HepG2 (cell line): ENCODE data around the gene ST7L. TPM values are rescaled to one million over a fixed set of nuclear protein-coding genes. Genes with fewer than 3 reads are reported as not detected.

Experiments
- ATAC-seq: fragments of 200-7000 bp; cut with Tn5 transposase; 3 replicates; pipeline ENCODE4 v1.9.1; 2020; ENCODE audit warnings: mild to moderate bottlenecking, moderate library complexity
- BruUV-seq: library from RNA; stranded (reverse); fragments of 400-500 nt; replicated peaks from 2 replicates; lab custom pipeline; 2021; lab: Mats Ljungman, UMichigan
- CTCF ChIA-PET: fragments of 300-600 bp; formaldehyde crosslinking; extraction: SDS; loops from one replicate; lab custom pipeline; 2021; ENCODE audit warnings: low total read pairs, inconsistent platforms, low intra/inter-chr PET ratio; lab: Yijun Ruan, JAX
- POLR2A ChIA-PET: fragments of 350-600 bp; sonication (Branson Sonifier 250); formaldehyde crosslinking; loops from one replicate; lab custom pipeline; 2020; ENCODE audit warnings: antibody characterized with exemption, inconsistent platforms; lab: Yijun Ruan, JAX
- DNase-seq: peaks from one replicate; pipeline ENCODE4 v3.0.0-alpha.2; 2015; ENCODE audit warnings: low spot score
- FAIRE-seq: peaks from 3 replicates; lab custom pipeline; 2011; peaks lifted over from hg19 to GRCh38; lab: Jason Lieb, UNC
- H2AFZ ChIP-seq: one replicate; pipeline ENCODE4 v1.6.1; 2011; ENCODE audit warnings: low read length, inconsistent platforms
- H3K27ac ChIP-seq: fragments of 300-600 bp; 3 replicates; pipeline ENCODE4 v1.8.0; 2011; ENCODE audit warnings: mixed run types, mild to moderate bottlenecking, mixed read lengths, low read length, inconsistent platforms; ENCODE audit not compliant: insufficient read depth; ENCODE audit errors: extremely low read length
- H3K27me3 ChIP-seq, 2 experiments: fragments of 200-600 bp in 1 of 2; 2 replicates in 1 of 2; 3 replicates in 1 of 2; pipeline versions ENCODE4 v1.6.0 to v1.8.0; 2011; ENCODE audit warnings: low read length in 2 of 2, mild to moderate bottlenecking in 2 of 2, moderate library complexity in 2 of 2, inconsistent platforms in 1 of 2; ENCODE audit not compliant: insufficient read depth in 2 of 2, control insufficient read depth in 1 of 2
- H3K36me3 ChIP-seq, 2 experiments: fragments of 200-600 bp in 1 of 2; replicated peaks in 1 of 2; 2 replicates in 1 of 2; 3 replicates in 1 of 2; pipeline versions ENCODE4 v1.5.1 to v1.8.0; 2011; ENCODE audit warnings: low read length in 2 of 2, inconsistent platforms in 1 of 2; ENCODE audit not compliant: insufficient read depth in 2 of 2, control insufficient read depth in 1 of 2
- H3K4me1 ChIP-seq: 2 replicates; pipeline ENCODE4 v1.5.1; 2012; ENCODE audit warnings: low read length, inconsistent platforms; ENCODE audit not compliant: insufficient read depth
- H3K4me2 ChIP-seq: 2 replicates; pipeline ENCODE4 v1.6.0; 2011; ENCODE audit warnings: low read depth, low read length, inconsistent platforms
- H3K4me3 ChIP-seq, 3 experiments: fragments of 200-600 bp in 1 of 3; sonication (generic), shearing (Covaris generic) in 1 of 3; replicated peaks in 1 of 3; 2 replicates each; pipeline ENCODE4 v1.5.1; 2011 to 2016; ENCODE audit warnings: low read length in 3 of 3, inconsistent platforms in 2 of 3, low read depth in 2 of 3, mild to moderate bottlenecking in 2 of 3, control low read depth in 1 of 3, mixed read lengths in 1 of 3; ENCODE audit not compliant: insufficient read depth in 1 of 3
- H3K79me2 ChIP-seq: one replicate; pipeline ENCODE4 v1.6.1; 2011; ENCODE audit warnings: low read length, inconsistent platforms; ENCODE audit not compliant: insufficient read depth
- H3K9ac ChIP-seq: 2 replicates; pipeline ENCODE4 v1.6.0; 2011; ENCODE audit warnings: mild to moderate bottlenecking, low read depth, low read length, inconsistent platforms; ENCODE audit not compliant: insufficient read depth
- H3K9me3 ChIP-seq: 2 replicates; pipeline ENCODE4 v1.5.1; 2012; ENCODE audit warnings: mild to moderate bottlenecking, low read length
- H4K20me1 ChIP-seq: 2 replicates; pipeline ENCODE4 v1.6.0; 2011; ENCODE audit warnings: inconsistent platforms, mild to moderate bottlenecking, low read length, moderate library complexity; ENCODE audit not compliant: insufficient read depth
- CCAR2 ChIP-seq: fragments of 200-400 bp; formaldehyde crosslinking; optimal IDR thresholded peaks from 2 replicates; pipeline ENCODE3; 2018; ENCODE audit warnings: low read depth, mild to moderate bottlenecking, low read length, moderate library complexity
- HOXA7 ChIP-seq: sonication (generic); formaldehyde crosslinking; IDR thresholded peaks from 2 replicates; pipeline ENCODE4 v1.8.1; 2022; ENCODE audit warnings: mild to moderate bottlenecking, missing genetic modification reagents, moderate library complexity
- MIER2 ChIP-seq: IDR thresholded peaks from 2 replicates; pipeline ENCODE4 v1.6.1; 2016; ENCODE audit warnings: missing biosample characterization, missing genetic modification reagents
- POLR2AphosphoS2 ChIP-seq: IDR thresholded peaks from 2 replicates; pipeline ENCODE4 v1.6.1; 2011; ENCODE audit warnings: low read depth, low read length, improper control_type of control experiment
- RAD21 ChIP-seq: fragments of 450-650 bp; formaldehyde crosslinking; IDR thresholded peaks from 2 replicates; pipeline ENCODE4 v1.5.0; 2020; ENCODE audit warnings: mild to moderate bottlenecking
- REST ChIP-seq, 2 experiments: IDR thresholded peaks; 2 replicates each; pipeline ENCODE4 v1.6.1; 2011 to 2012; ENCODE audit warnings: low read length in 2 of 2, borderline replicate concordance in 1 of 2, low read depth in 1 of 2, mild to moderate bottlenecking in 1 of 2, moderate library complexity in 1 of 2
- TEAD3 ChIP-seq: optimal IDR thresholded peaks from 2 replicates; pipeline ENCODE3; 2016; ENCODE audit warnings: borderline replicate concordance
- ZKSCAN8 ChIP-seq: IDR thresholded peaks from 2 replicates; pipeline ENCODE4 v1.6.1; 2016; ENCODE audit warnings: borderline replicate concordance, missing genetic modification reagents, missing compliant biosample characterization
- ZNF18 ChIP-seq: sonication (generic); formaldehyde crosslinking; IDR thresholded peaks from 2 replicates; pipeline ENCODE4 v1.8.0; 2022; ENCODE audit warnings: mild to moderate bottlenecking, missing genetic modification reagents; ENCODE audit not compliant: insufficient replicate concordance
- ZNF225 ChIP-seq: sonication (generic); formaldehyde crosslinking; IDR thresholded peaks from 2 replicates; pipeline ENCODE4 v1.4.0; 2020; ENCODE audit warnings: mild to moderate bottlenecking, missing genetic modification reagents
- ZNF253 ChIP-seq: sonication (generic); formaldehyde crosslinking; IDR thresholded peaks from 2 replicates; pipeline ENCODE4 v1.8.0; 2022; ENCODE audit warnings: mild to moderate bottlenecking, missing genetic modification reagents, borderline replicate concordance
- ZNF34 ChIP-seq: sonication (generic); formaldehyde crosslinking; IDR thresholded peaks from 2 replicates; pipeline ENCODE4 v1.4.0; 2020; ENCODE audit warnings: mild to moderate bottlenecking, missing genetic modification reagents, borderline replicate concordance
- ZNF451 ChIP-seq: sonication (generic); formaldehyde crosslinking; IDR thresholded peaks from 2 replicates; pipeline ENCODE4 v1.5.0; 2020; ENCODE audit warnings: mild to moderate bottlenecking, missing genetic modification reagents
- WGBS: methylation state at CpG from one replicate; pipeline ENCODE4 v1.1.6; 2017; ENCODE audit warnings: low lambda C conversion rate; 5-methylcytosine and 5-hydroxymethylcytosine counted together
- in situ Hi-C: cut with HindIII; loops from 2 replicates; pipeline ENCODE4 v1.10.0; 2017; ENCODE audit warnings: low pct_unique_long_range_greater_than_20kb; ENCODE audit not compliant: extremely low pct_ligation_motif_present
- intact Hi-C: fragments of 100-400 bp; cut with micrococcal nuclease; formaldehyde crosslinking; loops from one replicate; pipeline ENCODE4 v1.10.0; 2022; ENCODE audit not compliant: unreplicated experiment
- polyA plus RNA-seq, 8 experiments: library from polyadenylated mRNA; depleted of rRNA in 3 of 8; stranded (reverse) in 7 of 8; unstranded in 1 of 8; fragments of >200 nt; fragmentation: Illumina TruSeq in 4 of 8; extraction: Trizol in 4 of 8; gene quantifications; 2 replicates each; pipeline versions ENCODE4 v1.2.1 to v1.2.3, GENCODE V29; 2011 to 2016; ENCODE audit warnings: low read depth in 4 of 8, missing spikeins in 1 of 8, mixed read lengths in 1 of 8; ENCODE audit not compliant: insufficient read depth in 1 of 8
- total RNA-seq, 5 experiments: library from RNA; depleted of rRNA; stranded (reverse); fragments of >200 nt; fragmentation: Illumina TruSeq; extraction: Trizol; gene quantifications; 2 replicates each; pipeline ENCODE4 v1.2.3, GENCODE V29; 2016; ENCODE audit warnings: low read depth in 1 of 5

The ST7L gene
- total and polyA plus RNA-seq, 2 of the 13 experiments (the other 11 are each of a cell fraction or from before 2014, with no cell fraction given), result 8.6 to 19.9 TPM

DNA sequence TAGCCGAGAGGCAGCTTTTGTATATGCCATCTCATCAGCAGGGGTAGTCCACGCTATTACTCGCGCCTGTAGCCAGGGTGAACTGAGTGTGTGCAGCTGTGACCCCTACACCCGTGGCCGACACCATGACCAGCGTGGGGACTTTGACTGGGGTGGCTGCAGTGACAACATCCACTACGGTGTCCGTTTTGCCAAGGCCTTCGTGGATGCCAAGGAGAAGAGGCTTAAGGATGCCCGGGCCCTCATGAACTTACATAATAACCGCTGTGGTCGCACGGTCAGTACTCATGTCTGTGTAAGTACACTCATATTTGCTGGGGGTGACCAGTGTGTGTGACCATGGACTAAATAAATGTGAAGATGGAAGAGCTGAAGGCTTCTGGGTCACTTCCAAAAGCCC, 102.8 kb downstream of the ST7L start:
- CTCF ChIA-PET, result no interaction called here
- in situ Hi-C loops, result no loop called here
- TF ChIP-seq ZNF225 (CRISPR knock-in tag), result no peak

GRCh38 chr1:112515311-112516009, 103.5 kb downstream of the ST7L start:
- Histone ChIP-seq H3K27me3 (peaks cover 0 to 26% of the 10 kb centered on the region in 2 experiments; a peak in 3 of 5 replicates), H3K27ac (no peak overlapping the region), H3K4me1 (peaks cover 8% of the 10 kb centered on the region), H2AFZ (no peak overlapping the region), H3K9ac (no peak overlapping the region), H3K4me3 (no peak overlapping the region), H3K4me2 (no peak overlapping the region), H3K9me3 (no peaks in the 10 kb centered on the region), H3K79me2 (no peaks in the 10 kb centered on the region), H3K36me3 (no peaks in the 10 kb centered on the region), H4K20me1 (no peaks in the 10 kb centered on the region)
- POLR2A ChIA-PET, result no interaction called here
- peak; percentile 6 for DNase-seq
- peak; percentile 52 for ATAC-seq
- no peak for FAIRE-seq
- no TSS peak for BruUV-seq
- 41% methylated on average over 2 of the region's 2 CpGs for WGBS
- in situ Hi-C loops (no loop called here), intact Hi-C loops (no loop called here)
- CTCF ChIA-PET, result no interaction called here
- TF ChIP-seq ZNF34 (CRISPR knock-in tag) (no peak), ZKSCAN8 (CRISPR knock-in tag) (no peak), REST (IDR thresholded peaks at IDR 0.05; ENCODE audit: borderline replicate concordance in 1 of 2, low read depth in 1 of 2, low read length in 2 of 2) (peak; percentile 14 to 85), MIER2 (CRISPR knock-in tag) (0 out of 2 replicates have a peak, but pooled peaks have one; percentile 44), ZNF451 (CRISPR knock-in tag) (no peak), RAD21 (CRISPR knock-in tag) (no peak), ZNF253 (CRISPR knock-in tag) (no peak), HOXA7 (CRISPR knock-in tag) (no peak), CCAR2 (no peak), ZNF18 (CRISPR knock-in tag) (no peak), POLR2AphosphoS2 (no peak), TEAD3 (peak; percentile 42)

More for the DNA sequence above, 102.8 kb downstream of the ST7L start:
- Histone ChIP-seq H3K27ac (no peak overlapping the region), H3K27me3 (peaks cover 0 to 22% of the 10 kb centered on the region in 2 experiments; a peak in 2 of 5 replicates), H2AFZ (no peak overlapping the region), H3K9ac (no peak overlapping the region), H3K36me3 (no peaks in the 10 kb centered on the region), H3K4me1 (peaks cover 8% of the 10 kb centered on the region), H3K4me2 (no peak overlapping the region), H3K79me2 (no peaks in the 10 kb centered on the region), H4K20me1 (no peaks in the 10 kb centered on the region), H3K4me3 (no peak overlapping the region), H3K9me3 (no peaks in the 10 kb centered on the region)
- POLR2A ChIA-PET, result no interaction called here
- WGBS, result 78% methylated on average over 11 of the region's 14 CpGs
- ATAC-seq (no peak), FAIRE-seq (no peak), DNase-seq (no peak)
- intact Hi-C loops, result no loop called here
- no TSS peak for BruUV-seq
